Measurements from ENCODE around the gene USH2A.

USH2A gene

GRCh38 chr1:215844777-215845176, 578.5 kb downstream of the USH2A start:
- no peak for DNase-seq

- no peak for DNase-seq
Observed at GRCh38 chr1:215844266-215844665, 579.0 kb downstream of the USH2A start.

GRCh38 chr1:215842905-215843304, 580.3 kb downstream of the USH2A start:
- DNase-seq: no peak

- no peak for DNase-seq
Observed at GRCh38 chr1:215835951-215836350, 587.3 kb downstream of the USH2A start.

GRCh38 chr1:215833941-215834729, 589.1 kb downstream of the USH2A start:
- no peak for DNase-seq

- DNase-seq: no peak
Observed at GRCh38 chr1:215830226-215830810, 592.9 kb downstream of the USH2A start.

- no peak for DNase-seq
Observed at GRCh38 chr1:215825056-215825455, 598.2 kb downstream of the USH2A start.

GRCh38 chr1:215824245-215824644, 599.0 kb downstream of the USH2A start:
- DNase-seq: no peak

GRCh38 chr1:215819114-215819513, 604.1 kb downstream of the USH2A start:
- DNase-seq: no peak

- no peak for DNase-seq
Observed at GRCh38 chr1:215807911-215808436, 615.3 kb downstream of the USH2A start.

- DNase-seq: no peak
Observed at GRCh38 chr1:215807218-215807617, 616.0 kb downstream of the USH2A start.

GRCh38 chr1:215797859-215798258, 625.4 kb downstream of the USH2A start:
- DNase-seq: no peak

- DNase-seq: no peak
Observed at GRCh38 chr1:215794156-215794555, 629.1 kb downstream of the USH2A start.

GRCh38 chr1:215793180-215793579, 630.1 kb downstream of the USH2A start:
- DNase-seq: no peak

GRCh38 chr1:215792446-215792845, 630.8 kb downstream of the USH2A start:
- DNase-seq: no peak

- no peak for DNase-seq
Observed at GRCh38 chr1:215789981-215790380, 633.3 kb downstream of the USH2A start.

- DNase-seq: no peak
Observed at GRCh38 chr1:215786997-215787396, 636.3 kb downstream of the USH2A start.

GRCh38 chr1:215780641-215781040, 642.6 kb downstream of the USH2A start:
- no peak for DNase-seq

- DNase-seq: no peak
Observed at GRCh38 chr1:215780139-215780538, 643.1 kb downstream of the USH2A start.

- no peak for DNase-seq
Observed at GRCh38 chr1:215779729-215780128, 643.5 kb downstream of the USH2A start.

GRCh38 chr1:215777370-215777925, 645.8 kb downstream of the USH2A start:
- no peak for DNase-seq

GRCh38 chr1:215776336-215776735, 646.9 kb downstream of the USH2A start:
- no peak for DNase-seq

- DNase-seq: no peak
Observed at GRCh38 chr1:215772151-215772550, 651.1 kb downstream of the USH2A start.

GRCh38 chr1:215768303-215768702, 654.9 kb downstream of the USH2A start:
- no peak for DNase-seq
